GDM1 (cell line): ENCODE measurements around the gene CNTN1.

Source experiments
- DNase-seq: peaks from one replicate; lab custom pipeline; 2025; lab: John Stamatoyannopoulos, UW

Gene CNTN1

DNA sequence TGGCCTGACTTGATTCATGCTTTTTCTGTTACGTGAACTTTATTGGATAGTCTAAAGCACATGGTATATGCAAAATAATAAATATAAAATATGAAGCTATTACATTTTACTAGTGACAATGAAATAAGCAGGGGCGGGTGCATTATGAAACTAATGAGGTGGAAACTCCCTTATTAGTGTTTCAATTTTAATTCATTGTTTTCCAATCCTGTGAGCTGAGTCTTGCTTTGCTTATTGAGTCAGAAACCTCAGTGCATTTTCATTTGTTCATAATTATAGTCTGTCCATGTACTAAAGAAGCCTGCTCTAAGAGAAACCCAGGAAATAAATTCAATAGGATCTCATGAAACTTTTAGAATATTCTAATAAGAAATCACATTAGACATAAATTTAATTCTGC is 78.5 kb downstream of the CNTN1 start:
- DNase-seq = no peak

DNA sequence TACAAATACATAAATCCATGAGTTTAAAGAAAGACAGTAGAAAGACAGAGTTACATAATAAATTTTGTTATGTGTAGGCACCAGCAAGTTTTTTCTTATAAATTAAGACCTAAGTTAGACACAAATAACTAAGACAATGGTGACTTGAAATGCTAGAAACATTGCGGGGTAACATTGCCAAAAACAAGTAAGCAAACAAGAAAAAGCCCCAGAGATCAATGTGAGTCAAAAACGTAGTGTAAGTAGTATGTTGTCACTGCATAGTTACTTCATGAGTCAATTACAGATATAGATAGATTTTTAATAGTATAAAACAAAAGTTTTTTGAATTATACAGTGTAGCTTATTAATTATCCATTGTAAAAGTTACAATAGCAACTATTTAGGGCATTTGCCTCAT is 83.4 kb downstream of the CNTN1 start:
- no peak for DNase-seq

DNA sequence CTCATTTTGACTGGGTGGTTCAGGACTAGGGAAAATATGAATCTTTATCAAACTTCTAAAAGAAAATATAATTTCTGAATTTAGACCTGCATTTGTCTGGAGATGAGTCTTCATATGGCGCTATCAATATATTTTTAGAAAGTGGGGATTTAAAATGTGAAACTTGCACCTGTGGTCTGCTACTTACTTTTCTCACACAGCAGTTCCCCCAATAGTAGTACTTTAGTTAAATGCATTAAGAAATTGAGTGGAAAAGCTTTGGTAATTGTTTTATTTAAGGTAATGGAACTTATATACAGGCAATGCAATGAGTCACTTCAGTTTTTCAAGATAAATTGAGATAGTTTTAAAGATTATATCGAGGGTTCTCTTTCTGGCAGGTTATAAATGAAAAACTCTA is 91.9 kb downstream of the CNTN1 start:
- DNase-seq = no peak

DNA sequence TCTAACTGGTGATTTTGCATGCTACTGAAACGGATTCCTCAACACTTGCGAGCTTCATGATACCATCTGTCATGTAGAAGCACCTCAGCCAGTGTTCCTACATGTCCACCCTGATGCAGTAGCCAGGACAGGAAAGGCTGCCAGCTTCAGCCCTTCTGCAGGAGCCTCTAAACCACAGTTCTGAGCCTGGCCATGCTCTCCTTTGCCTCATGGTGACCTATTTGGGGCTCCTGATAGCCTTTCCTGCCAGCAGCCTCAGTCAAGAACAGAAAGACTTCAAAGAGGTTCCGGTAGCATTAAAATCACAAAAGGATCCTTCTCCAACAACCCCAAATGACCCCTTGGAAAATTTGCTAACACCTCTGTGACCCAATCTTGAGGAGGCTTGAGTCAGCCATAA is 96.0 kb downstream of the CNTN1 start:
- DNase-seq = no peak

DNA sequence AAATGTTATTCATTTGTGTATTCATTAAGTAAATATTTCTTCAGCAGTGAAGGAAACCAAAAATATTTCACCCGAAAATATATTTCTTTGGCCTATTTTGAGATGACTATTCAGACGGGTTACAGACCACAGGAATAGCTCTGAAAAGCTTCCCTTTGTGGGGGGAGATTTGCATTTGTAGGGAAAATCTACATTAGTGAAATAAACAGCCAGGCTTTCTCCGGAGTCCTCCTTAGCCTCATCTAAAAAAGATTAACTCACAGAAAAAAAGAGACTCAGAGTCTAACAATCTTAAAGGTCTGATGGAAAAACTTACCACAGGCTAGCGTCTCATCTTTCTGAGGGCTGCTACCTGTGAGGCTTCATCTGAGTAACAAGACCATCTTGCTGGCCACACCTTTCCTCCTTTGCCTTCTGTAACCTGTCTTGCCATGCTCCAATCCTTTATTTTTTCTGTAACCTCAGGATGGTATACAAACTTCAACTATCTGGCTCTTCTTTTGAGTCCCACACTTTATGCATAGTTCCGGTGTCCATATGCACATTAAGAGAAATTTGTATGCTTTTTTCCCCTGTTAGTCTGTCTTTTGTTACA is 100.7 kb downstream of the CNTN1 start:
- no peak for DNase-seq

DNA sequence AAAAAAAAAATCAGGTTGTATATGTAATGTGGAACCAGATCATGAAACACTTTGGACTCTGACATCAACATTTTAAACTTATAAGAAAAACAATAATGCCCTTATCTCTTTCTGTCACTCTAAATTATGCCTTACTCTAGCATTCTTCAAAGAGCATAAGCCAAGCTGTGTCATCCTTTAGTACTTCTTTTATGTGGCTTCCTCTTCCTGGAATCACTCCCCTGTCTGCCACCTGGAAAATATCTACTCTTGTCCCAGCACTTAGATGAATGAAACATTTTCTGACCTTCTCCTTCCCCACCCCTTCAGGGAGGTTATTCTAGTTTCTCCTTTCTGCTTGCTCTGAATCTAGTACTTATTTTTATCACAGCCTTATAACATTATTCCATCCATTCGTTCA is 101.2 kb downstream of the CNTN1 start:
- no peak for DNase-seq

DNA sequence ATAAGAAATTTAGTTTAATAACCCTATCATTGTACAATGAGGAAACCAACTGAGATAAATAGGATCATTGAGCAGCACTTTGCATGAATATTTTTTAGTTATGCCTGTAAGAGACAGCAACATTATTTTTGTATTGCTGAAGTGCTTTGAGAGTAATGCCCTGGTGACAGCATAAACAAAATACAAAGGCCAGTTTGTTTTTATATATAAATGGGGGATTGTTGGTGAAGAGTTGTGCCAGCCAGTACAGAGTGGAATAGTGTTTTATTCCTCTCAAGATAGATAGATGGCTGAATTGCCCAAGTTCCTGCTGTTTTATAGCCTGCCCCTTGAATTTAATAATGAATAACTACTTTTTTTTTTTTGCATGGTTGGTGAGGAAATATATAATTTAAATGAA is 101.8 kb downstream of the CNTN1 start:
- DNase-seq = no peak

DNA sequence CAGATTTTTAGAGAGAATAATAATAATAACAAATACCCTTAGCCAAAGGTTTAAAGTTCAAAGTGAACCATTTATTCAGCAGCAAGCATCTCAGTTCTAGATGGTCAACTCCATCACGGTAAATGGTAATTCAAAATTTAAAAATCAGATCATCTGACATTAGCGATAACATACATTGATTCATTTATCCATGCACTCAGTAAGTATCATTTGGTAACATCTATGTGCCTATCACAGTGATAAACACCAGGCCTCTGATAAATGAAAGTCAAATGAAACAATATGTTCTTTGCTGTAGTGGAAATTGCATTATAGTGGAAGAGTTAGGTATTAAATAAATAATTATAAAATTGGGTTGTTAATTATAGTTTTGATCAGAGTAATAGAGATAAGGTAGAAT is 108.8 kb downstream of the CNTN1 start:
- DNase-seq = no peak

DNA sequence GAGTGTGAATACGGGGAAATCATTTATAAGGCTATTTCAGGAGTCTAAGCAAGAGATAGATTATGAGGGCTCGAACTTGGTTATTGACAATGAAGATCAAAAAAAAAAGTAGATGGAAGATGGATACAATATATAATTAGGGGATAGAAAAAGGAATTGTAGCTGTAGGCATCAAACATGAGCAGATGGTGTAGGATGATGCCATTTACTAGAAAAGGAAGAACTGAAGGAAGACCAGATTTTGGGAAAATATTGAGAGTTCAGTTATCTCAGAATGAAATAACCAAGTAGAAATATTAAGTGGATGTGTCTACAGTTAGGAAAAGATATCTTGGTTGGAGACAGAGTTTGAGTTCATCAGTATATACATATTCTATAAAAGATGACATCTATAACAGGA is 109.6 kb downstream of the CNTN1 start:
- DNase-seq = no peak

DNA sequence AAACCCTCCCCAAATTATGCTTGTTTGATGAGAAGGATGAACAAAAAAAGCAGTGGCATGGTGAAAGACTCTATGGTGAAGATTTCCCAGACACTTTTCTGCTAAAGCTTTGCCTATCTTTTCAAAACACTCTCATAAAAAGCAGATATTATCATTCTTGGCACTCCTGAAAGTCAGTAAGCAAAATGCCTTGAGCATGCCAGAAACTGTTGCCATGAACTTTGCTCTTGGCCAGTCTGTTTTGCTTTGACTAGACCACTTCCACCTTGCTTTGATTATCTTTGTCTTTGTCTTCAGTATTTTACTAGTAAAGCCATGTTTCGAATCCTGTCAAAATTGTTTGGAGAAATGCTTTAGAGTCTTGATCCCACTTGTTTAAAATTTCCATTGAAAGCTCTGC is 110.4 kb downstream of the CNTN1 start:
- DNase-seq = no peak

DNA sequence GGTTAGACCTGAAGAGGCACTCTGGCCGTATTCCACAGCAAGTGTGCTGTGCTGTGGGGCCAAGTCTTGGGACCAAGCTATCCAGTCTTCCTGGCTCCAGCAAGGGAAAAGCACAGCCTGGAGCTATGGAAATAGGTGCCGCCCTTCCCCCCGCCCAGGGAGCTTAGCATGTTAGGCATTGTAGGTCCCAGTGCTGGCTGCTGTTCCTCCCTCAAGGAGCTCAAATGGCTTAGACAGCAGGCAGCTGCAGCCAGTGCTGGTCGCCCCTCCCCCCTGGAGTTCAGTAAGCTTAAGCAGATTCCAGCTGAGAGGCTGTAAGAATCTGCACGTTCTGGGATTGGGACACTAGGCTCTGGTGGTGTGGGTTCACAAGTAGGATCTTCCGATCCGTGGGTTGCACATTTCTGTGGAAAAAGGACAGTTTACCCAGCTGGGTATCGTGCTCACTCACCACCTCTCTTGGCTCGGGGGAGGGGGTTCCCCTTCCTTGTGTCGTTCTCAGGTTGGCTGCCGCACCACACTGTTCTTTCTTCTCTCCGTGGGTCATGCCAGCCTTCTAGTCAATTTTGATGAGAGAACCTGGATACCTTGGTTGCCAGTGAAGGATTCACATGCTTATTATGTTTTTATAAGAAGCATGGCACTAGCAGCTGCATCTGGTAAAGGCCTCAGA is 127.3 kb downstream of the CNTN1 start:
- no peak for DNase-seq

DNA sequence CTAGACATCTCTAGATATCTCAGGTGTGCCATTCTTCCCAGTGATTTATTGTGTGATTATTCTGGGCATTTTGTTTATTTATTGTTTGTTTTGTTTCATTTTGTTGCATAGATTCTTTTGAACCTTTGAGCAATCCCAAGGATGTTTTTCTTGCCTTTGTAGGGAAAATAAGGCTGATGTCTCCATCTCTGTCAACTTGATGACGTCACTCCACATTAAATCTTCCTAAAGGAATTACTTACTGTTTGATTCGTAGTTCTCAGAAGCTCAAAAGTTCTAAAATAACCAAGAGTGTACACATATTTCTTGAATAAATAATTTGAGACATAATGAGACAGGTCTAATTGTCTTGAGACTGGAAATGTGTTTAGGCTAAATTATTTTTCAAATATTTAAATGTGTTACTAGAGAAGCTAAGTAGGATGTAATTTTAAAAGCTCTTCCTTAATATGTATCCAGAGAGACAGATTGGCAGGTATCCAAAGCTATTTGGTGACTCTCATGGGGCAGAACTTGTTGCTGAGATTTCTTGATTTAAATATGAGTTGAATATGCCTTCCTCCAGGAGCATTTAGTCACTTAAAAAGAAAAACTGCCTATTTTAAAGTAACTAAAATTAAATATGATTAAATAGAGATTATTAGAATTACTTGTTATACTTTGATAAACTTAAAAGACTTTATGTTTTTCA is 128.7 kb downstream of the CNTN1 start:
- no peak for DNase-seq

DNA sequence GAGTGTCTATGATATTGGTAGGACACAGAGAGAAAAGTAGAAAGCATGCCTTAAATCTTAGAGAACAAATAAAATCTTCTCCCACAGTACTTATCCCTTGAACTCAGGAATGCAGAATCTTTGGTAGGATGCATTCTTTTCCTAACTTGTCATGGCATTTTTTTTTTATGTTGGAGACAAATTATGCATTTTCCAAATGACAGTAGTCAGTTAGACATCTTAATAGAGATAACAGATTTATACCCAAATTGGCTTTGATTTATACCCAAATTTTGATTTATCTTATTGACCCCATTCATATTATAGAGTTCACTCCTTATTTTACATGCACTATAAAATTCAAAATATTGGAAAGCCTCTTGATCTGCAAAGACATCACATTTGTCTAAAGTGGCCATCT is 132.9 kb downstream of the CNTN1 start:
- DNase-seq = no peak

DNA sequence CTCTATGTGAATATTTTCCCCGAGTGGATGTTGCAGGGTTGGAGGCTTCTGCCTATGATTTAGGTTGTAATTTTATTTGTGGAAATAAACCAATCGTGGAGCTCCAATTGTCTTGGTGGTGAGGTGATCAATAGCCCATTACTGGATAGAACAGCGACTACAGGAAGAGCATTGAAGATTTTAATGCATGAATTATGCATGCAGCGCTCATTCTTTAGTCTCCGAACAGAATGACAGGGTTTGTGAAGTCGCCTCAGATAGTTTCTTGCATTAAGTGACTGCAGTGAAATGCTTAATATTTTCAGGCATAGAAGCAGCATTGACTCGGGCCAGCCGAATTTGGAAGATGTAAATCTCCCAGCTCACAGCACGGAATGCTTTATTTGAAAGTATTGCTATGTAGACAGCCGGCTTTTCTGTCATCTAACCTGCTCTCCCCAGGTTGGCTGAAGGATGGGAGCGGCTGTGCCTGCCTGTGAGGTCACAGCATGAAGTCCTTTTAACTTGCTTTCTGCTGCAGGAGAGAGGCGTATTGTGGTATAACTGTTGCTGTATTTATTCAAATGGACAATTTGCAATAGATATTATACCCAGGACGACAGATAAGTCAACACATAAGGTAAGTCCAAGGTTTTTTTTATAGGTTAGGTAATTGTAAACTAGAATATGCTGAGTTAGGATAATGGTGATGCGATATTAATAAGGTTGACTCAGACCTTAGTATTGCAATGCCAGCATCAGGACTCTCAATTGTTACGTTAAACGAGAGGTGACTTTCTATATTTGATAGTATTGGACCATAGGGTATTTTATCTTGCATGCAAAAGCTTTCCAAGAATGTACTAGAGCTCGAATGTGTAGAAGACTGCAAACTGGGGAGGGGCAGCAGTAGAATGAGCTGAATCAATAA is 135.7 kb downstream of the CNTN1 start:
- no peak for DNase-seq

DNA sequence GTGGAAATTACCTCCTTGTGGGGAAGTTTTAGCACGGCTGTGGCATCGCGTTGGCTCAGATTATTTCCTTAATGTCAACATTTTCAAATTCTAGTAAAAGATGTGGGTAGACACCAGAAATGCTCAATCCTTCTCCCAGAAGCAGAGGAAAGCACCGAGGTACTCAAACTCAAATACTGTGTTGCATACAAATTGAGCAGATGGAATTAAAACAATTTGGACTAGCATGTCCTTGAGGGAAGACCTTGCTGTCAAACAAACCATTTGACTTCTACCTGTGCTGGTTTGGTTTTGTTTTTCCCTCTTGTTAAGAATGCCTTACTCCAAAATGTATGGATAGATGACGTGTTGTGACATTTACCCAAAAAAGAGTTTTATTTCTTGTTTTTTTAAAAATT is 136.4 kb downstream of the CNTN1 start:
- no peak for DNase-seq

DNA sequence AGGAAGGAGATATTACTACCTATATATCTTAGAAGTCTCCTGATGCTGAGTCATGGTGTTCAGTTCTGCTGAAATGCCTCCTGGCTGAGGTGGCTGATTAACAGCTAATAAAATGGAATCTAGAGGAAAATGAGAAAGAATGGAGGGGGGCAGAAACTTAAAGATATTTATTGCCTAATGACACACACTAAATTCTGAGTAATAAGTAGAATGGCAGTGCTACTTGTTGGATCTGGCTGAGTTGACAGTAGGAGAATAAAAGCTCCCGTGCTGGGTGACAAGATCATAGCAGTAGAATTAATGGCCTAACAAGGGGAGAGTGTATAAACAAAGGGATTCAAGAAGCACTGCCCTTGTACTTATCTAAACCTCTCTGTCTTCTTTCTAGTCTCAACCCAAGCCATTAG is 137.5 kb downstream of the CNTN1 start:
- no peak for DNase-seq

DNA sequence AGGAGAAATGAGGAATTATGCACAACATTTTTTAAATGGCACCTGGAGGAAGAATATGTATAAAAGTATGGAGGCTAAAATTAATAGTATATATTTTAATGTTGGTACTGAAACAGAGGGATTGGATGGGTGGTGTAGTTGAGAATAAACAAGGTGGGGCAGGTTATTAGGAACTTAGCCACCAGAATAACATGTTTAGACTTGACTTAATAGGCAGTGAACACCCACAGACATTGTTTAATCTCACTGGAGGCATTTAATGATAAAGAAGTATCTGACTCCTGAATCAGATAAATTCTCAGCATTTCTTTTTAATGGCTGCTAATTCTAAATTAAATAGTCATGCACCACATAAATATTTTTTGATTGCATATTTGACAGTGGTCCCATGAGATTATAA is 139.7 kb downstream of the CNTN1 start:
- DNase-seq = no peak

DNA sequence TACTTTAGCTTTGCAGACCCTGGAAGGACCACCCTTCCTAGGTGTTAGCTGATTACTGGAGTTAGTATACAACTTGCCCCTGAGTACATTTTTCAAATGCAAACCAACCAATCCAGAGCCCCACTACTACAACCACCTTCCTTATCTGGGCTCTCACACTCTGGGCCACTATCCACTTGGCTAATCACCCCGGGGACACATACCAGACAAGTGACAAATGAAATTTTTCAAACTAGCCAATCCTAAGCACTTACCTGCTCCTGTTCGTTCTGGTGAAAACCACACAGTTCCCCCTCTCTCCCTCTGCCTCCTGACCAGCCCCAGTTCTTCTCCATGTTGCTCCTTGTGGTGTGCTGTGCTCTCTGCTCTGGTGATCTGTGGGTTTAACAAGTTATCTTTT is 140.4 kb downstream of the CNTN1 start:
- DNase-seq = no peak

DNA sequence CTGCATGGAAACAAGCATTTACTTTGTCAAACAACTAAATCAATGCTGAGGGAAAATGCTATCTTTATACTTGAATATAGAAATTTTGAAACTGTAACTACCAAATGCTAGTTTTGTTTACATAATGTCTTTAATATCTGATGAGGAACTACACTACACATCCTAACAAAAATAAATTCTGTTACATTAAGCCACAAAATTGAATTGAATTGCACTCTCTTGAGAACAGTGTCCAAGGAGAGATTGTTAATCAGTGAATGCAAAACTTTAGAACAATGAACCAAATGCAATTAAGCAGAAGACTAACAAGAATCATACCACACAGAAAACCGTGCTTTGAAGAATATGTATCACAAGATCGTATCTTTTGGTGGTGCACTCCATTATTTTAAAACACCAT is 141.6 kb downstream of the CNTN1 start:
- no peak for DNase-seq

DNA sequence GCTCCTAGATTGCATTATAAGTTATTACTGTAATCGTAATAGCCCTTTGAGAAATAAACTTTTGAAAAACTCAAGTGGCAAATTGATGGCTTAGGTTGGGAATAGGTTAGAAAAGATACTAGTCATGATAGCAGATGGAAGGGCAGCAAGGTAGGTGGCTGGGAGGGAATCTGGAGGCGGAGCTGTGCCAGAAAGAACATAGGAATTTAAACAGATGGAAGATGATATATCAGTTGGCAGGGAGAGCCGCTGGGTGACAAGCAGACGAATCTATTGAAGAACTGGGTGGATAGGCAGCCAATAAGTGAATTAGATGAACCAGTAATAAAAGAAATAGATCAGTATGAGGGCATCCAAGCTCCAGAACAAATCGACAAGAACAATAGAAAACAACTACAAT is 142.1 kb downstream of the CNTN1 start:
- no peak for DNase-seq

DNA sequence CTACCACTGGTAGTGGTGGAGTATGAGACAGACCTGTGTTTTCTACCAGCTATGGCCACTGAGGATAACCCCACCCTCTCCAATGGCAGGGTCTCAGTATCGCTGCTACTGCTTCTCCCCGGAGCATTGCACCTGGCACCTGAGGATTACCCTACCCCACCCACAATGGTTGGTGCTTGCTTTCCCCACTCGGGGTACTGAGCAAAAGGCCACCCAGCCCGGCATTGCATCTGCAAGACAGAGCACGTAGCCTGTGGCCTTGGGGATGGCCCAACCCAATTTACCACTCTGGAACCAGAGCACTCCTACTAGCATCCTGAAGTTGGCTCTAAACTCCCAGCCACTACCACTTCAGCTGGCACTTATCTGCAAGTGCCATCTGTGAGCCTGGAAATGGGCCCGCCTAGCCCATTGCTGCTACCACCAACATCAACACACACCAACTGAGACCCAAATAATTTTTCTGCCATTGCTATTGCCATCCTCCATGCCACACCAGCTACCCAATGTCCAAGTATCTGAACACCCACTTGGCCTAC is 145.7 kb downstream of the CNTN1 start:
- DNase-seq = no peak

DNA sequence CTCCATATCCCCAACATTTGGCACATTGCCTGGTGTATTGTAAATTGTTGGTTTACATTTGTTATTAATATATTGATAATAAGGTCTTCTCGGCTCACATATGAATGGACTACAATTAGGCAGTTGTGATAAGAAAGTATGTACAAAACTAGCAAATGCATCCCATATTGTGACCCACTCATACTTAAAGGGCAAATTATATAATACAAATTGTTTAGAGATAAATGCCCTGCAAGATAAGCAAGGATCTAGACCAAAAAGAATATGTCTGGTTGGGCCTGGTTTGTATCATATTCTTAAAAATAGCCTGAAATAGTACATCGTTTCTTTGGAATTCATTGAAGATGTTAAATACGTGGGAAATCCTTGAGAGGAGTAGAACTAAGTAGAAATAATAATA is 151.3 kb downstream of the CNTN1 start:
- no peak for DNase-seq
